ENCODE results near the gene PTRH1. TPM values are rescaled to one million over a fixed set of nuclear protein-coding genes. Genes with fewer than 3 reads are reported as not detected.

PTRH1 gene
- total RNA-seq, 1 experiment from 2014 or later: 21.8 TPM

DNA sequence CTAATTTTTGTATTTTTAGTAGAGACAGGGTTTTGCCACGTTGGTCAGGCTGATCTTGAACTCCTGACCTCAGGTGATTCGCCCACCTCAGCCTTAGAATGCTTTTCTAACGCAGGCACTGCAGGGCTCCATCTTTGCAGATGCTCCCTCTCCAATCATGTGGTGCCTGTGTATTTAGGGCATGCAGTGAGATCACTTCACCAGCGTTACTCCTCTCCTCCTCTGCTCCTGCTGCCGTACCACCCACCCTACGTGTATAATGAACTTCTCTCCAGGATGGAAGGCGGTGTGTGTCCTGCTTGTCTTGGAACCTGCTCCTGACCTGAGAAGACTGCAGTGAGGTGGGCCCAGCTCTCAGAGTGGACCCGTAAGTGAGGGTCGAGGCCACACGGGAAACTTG lies 22.3 kb downstream of the PTRH1 start:
- Histone ChIP-seq H3K36me3 (ENCODE audit: control insufficient read depth in 1 of 2, insufficient read depth in 2 of 2, low read length in 2 of 2) (0 out of 4 replicates have a peak, but pooled peaks cover 0 to 4% of the 10 kb centered on the region in 2 experiments), H3K9ac (ENCODE audit: low read length) (no peak overlapping the region), H4K20me1 (ENCODE audit: insufficient read depth) (no peaks in the 10 kb centered on the region), H2AFZ (ENCODE audit: low read depth, low read length, poor library complexity, severe bottlenecking) (no peak overlapping the region), H3K27me3 (ENCODE audit: insufficient read depth, low read length) (no peaks in the 10 kb centered on the region), H3K79me2 (ENCODE audit: insufficient read depth, low read length) (no peaks in the 10 kb centered on the region), H3K4me1 (ENCODE audit: control insufficient read depth in 1 of 2, insufficient read depth in 2 of 2, low read length in 2 of 2) (0 out of 4 replicates have a peak, but pooled peaks cover 0 to under 1% of the 10 kb centered on the region in 2 experiments), H3K4me3 (replicated peaks in 1 of 2; ENCODE audit: low read depth in 1 of 2, low read length in 2 of 2) (no peak overlapping the region), H3K27ac (ENCODE audit: low read depth, low read length) (no peak overlapping the region), H3K4me2 (ENCODE audit: low read length) (no peak overlapping the region), H3K9me2 (ENCODE audit: insufficient read depth) (no peaks in the 10 kb centered on the region), H3K9me3 (ENCODE audit: control insufficient read depth in 1 of 2, insufficient read depth in 1 of 2, low read depth in 1 of 2, low read length in 2 of 2) (no peaks in the 10 kb centered on the region)
- no peak for ATAC-seq
- DNase-seq (ENCODE audit: low read depth, low spot score): no peak
- ChIA-PET POLR2A (no interaction called here), RAD21 (ENCODE audit: low non-redundant PET in 1 of 2, low total read pairs in 2 of 2, uncharacterized antibody in 2 of 2, unreplicated experiment in 2 of 2) (no interaction called here), CTCF (no interaction called here)
- intact Hi-C loops (cut with micrococcal nuclease): no loop called here
- TF ChIP-seq ZNF274 (IDR thresholded peaks at IDR 0.05; ENCODE audit: low read depth, low read length) (no peak), SRF (IDR thresholded peaks at IDR 0.05; ENCODE audit: low read depth) (no peak), ZFX (IDR thresholded peaks at IDR 0.05) (no peak), ELF1 (IDR thresholded peaks at IDR 0.05; ENCODE audit: borderline replicate concordance, low read depth) (no peak), JUND (IDR thresholded peaks at IDR 0.05) (no peak), RAD21 (IDR thresholded peaks at IDR 0.05; ENCODE audit: low read depth) (no peak), CBX3 (IDR thresholded peaks at IDR 0.05; ENCODE audit: low read depth) (no peak), SIN3A (IDR thresholded peaks at IDR 0.05; ENCODE audit: low read depth) (no peak), FOSL1 (IDR thresholded peaks at IDR 0.05; ENCODE audit: low read depth) (no peak), YY1 (IDR thresholded peaks at IDR 0.05; ENCODE audit: extremely low read depth, insufficient replicate concordance, low read depth, low read length) (no peak), EZH2 (IDR thresholded peaks at IDR 0.05) (no peak), POLR2A (IDR thresholded peaks at IDR 0.05; ENCODE audit: borderline replicate concordance, extremely low read depth, insufficient read depth, insufficient read length) (no peak), POLR2AphosphoS5 (IDR thresholded peaks at IDR 0.05; ENCODE audit: low read depth, low read length) (no peak), EGR1 (IDR thresholded peaks at IDR 0.05; ENCODE audit: low read depth) (no peak), TCF7L2 (IDR thresholded peaks at IDR 0.05; ENCODE audit: borderline replicate concordance, extremely low read depth, insufficient read depth, insufficient read length) (no peak)
- TF ChIP-seq, protein P1, sequence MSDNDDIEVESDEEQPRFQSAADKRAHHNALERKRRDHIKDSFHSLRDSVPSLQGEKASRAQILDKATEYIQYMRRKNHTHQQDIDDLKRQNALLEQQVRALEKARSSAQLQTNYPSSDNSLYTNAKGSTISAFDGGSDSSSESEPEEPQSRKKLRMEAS (IDR thresholded peaks at IDR 0.05): no peak
- TF ChIP-seq, protein P2, sequence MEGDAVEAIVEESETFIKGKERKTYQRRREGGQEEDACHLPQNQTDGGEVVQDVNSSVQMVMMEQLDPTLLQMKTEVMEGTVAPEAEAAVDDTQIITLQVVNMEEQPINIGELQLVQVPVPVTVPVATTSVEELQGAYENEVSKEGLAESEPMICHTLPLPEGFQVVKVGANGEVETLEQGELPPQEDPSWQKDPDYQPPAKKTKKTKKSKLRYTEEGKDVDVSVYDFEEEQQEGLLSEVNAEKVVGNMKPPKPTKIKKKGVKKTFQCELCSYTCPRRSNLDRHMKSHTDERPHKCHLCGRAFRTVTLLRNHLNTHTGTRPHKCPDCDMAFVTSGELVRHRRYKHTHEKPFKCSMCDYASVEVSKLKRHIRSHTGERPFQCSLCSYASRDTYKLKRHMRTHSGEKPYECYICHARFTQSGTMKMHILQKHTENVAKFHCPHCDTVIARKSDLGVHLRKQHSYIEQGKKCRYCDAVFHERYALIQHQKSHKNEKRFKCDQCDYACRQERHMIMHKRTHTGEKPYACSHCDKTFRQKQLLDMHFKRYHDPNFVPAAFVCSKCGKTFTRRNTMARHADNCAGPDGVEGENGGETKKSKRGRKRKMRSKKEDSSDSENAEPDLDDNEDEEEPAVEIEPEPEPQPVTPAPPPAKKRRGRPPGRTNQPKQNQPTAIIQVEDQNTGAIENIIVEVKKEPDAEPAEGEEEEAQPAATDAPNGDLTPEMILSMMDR (IDR thresholded peaks at IDR 0.05 in 2 of 3, conservative IDR thresholded peaks at IDR 0.05 in 1 of 3; ENCODE audit: borderline replicate concordance in 1 of 3, insufficient read depth in 1 of 3, low read depth in 2 of 3, low read length in 2 of 3): no peak
- TF ChIP-seq, protein P3, sequence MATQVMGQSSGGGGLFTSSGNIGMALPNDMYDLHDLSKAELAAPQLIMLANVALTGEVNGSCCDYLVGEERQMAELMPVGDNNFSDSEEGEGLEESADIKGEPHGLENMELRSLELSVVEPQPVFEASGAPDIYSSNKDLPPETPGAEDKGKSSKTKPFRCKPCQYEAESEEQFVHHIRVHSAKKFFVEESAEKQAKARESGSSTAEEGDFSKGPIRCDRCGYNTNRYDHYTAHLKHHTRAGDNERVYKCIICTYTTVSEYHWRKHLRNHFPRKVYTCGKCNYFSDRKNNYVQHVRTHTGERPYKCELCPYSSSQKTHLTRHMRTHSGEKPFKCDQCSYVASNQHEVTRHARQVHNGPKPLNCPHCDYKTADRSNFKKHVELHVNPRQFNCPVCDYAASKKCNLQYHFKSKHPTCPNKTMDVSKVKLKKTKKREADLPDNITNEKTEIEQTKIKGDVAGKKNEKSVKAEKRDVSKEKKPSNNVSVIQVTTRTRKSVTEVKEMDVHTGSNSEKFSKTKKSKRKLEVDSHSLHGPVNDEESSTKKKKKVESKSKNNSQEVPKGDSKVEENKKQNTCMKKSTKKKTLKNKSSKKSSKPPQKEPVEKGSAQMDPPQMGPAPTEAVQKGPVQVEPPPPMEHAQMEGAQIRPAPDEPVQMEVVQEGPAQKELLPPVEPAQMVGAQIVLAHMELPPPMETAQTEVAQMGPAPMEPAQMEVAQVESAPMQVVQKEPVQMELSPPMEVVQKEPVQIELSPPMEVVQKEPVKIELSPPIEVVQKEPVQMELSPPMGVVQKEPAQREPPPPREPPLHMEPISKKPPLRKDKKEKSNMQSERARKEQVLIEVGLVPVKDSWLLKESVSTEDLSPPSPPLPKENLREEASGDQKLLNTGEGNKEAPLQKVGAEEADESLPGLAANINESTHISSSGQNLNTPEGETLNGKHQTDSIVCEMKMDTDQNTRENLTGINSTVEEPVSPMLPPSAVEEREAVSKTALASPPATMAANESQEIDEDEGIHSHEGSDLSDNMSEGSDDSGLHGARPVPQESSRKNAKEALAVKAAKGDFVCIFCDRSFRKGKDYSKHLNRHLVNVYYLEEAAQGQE (IDR thresholded peaks at IDR 0.05; ENCODE audit: low read depth): no peak
- TF ChIP-seq, protein P4, sequence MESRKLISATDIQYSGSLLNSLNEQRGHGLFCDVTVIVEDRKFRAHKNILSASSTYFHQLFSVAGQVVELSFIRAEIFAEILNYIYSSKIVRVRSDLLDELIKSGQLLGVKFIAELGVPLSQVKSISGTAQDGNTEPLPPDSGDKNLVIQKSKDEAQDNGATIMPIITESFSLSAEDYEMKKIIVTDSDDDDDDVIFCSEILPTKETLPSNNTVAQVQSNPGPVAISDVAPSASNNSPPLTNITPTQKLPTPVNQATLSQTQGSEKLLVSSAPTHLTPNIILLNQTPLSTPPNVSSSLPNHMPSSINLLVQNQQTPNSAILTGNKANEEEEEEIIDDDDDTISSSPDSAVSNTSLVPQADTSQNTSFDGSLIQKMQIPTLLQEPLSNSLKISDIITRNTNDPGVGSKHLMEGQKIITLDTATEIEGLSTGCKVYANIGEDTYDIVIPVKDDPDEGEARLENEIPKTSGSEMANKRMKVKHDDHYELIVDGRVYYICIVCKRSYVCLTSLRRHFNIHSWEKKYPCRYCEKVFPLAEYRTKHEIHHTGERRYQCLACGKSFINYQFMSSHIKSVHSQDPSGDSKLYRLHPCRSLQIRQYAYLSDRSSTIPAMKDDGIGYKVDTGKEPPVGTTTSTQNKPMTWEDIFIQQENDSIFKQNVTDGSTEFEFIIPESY (IDR thresholded peaks at IDR 0.05; ENCODE audit: extremely low read depth, insufficient replicate concordance, low read length): no peak
- TF ChIP-seq, protein P5, sequence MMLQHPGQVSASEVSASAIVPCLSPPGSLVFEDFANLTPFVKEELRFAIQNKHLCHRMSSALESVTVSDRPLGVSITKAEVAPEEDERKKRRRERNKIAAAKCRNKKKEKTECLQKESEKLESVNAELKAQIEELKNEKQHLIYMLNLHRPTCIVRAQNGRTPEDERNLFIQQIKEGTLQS (IDR thresholded peaks at IDR 0.05): no peak
- BruUV-seq (replicated peaks): no TSS peak
